Pancreas (tissue), 10 donors: ENCODE results near the gene FMOD. TPM values are rescaled to one million over a fixed set of nuclear protein-coding genes. Genes with fewer than 3 reads are reported as not detected.

ENCODE experiments used
- ATAC-seq, 4 donors: fragments of 200-7000 bp; cut with Tn5 transposase; one replicate each; pipeline versions ENCODE4 v1.8.0 to v1.9.1; 2020; ENCODE audit warnings: mild to moderate bottlenecking in 4 of 4, moderate library complexity in 4 of 4
- DNase-seq, 6 donors: peaks; one replicate each; pipeline ENCODE4 v3.0.0-alpha.2; 2020
- FAIRE-seq: peaks from 2 replicates; lab custom pipeline; 2012; peaks lifted over from hg19 to GRCh38; lab: Jason Lieb, UNC
- H3K27ac ChIP-seq, 4 donors: fragments of 200-600 bp; sonication (generic); 1 replicate in 3 of 4; 2 replicates in 1 of 4; pipeline versions ENCODE4 v1.5.0 to v1.8.0; 2020
- H3K27me3 ChIP-seq, 4 donors: fragments of 200-600 bp; one replicate each; pipeline ENCODE4 v1.8.0; 2021
- H3K36me3 ChIP-seq, 3 donors: fragments of 200-600 bp; sonication (generic) in 1 of 3; one replicate each; pipeline versions ENCODE4 v1.5.0 to v1.8.0; 2020 to 2021
- H3K4me1 ChIP-seq, 3 donors: fragments of 200-600 bp; one replicate each; pipeline ENCODE4 v1.8.0; 2021
- H3K4me3 ChIP-seq, 4 donors: fragments of 200-600 bp; sonication (generic) in 2 of 4; one replicate each; pipeline versions ENCODE4 v1.5.0 to v1.8.0; 2020 to 2021
- H3K9me3 ChIP-seq, 4 donors: fragments of 200-600 bp; one replicate each; pipeline ENCODE4 v1.8.0; 2021
- CTCF ChIP-seq, 4 donors: fragments of 200-600 bp; sonication (generic) in 3 of 4; IDR thresholded peaks; one replicate each; pipeline versions ENCODE4 v1.5.0 to v1.8.0; 2021; ENCODE audit warnings: antibody characterized with exemption in 4 of 4
- WGBS, 2 donors: extraction: QIAGEN DNeasy Blood & Tissue Kit; methylation state at CpG; one replicate each; pipeline ENCODE4 v1.1.7; 2013; 5-methylcytosine and 5-hydroxymethylcytosine counted together
- intact Hi-C, 3 donors: fragments of 100-400 bp; cut with DNase I; formaldehyde crosslinking; loops; one replicate each; pipeline versions ENCODE4 v1.11.1 to v1.14.2; 2022
- polyA plus RNA-seq, 2 donors: library from polyadenylated mRNA; stranded (reverse); fragments of 200-250 nt; gene quantifications; one replicate each; pipeline ENCODE4 v1.2.3, GENCODE V29; 2013
- total RNA-seq, 6 donors: library from RNA; stranded (reverse); fragmentation: NEBNext Ultra II Directional in 4 of 6; extraction: Animal tissue kit (Norgen Biotek cat#: 25700) in 4 of 6; gene quantifications; one replicate each; pipeline versions ENCODE4 v1.2.1 to v1.2.4, GENCODE V29; 2021 to 2023
- donor health status: healthy with polysubstance abuse.
- donor health status: DM: no; HTN: no; CAD: no; lungs with moderate emphysema.
- donor health status: DM: no; HTN: no; CAD: no.
- donor health status: control.
- donor health status: control.
- donor health status: Bipolar disorder and iron deficiency.
- donor health status: DM: yes; HTN: yes; CAD: no.
- donor health status: DM: no; HTN: no; CAD: no.
- donor health status: DM: no; HTN: no; CAD: no.
- donor health status: DM: yes; HTN: yes; CAD: no.

The FMOD gene
- total and polyA plus RNA-seq, 8 donors: 3.8 to 14.6 (median 8.3) TPM

DNA sequence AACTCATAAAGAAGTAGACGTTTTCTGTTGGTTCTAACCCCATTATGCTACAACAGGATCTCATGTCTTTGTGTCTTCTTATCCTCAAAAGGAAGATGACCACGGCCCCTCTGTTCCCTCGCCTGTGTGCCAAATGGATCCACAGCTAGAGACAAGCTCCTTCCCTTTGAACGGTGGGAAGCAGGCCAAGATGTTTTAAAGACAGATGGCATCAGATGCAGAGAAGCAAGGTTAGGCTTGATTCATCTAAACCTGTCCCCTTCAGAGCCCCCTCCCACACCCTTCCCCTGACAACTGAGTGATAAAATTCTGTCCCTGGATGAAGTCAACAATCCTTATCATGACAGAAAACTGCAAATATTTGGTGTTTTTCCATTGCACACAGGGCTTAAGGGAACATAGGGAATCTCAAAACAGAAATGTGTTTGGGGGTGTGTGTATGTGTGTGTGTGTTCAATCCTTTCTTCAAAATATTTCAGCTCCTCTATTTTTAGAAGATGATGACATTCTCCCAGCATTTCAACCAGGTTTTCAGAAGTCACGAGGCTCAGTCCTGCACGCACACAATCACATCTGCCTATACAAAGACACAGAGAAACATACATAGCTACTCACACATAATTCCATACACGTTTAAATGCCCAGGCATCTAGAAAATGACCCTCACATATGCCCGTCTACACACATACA, 27.8 kb upstream of the FMOD start:
- 57 to 65% methylated on average over 8 of the region's 8 CpGs for WGBS, 2 donors
- no peak for FAIRE-seq
- no peaks in the 10 kb centered on the region for H3K36me3 ChIP-seq
- no peaks in the 10 kb centered on the region for H3K27me3 ChIP-seq
- H3K27ac ChIP-seq: no peak overlapping the region
- H3K4me1 ChIP-seq: no peaks in the 10 kb centered on the region
- no peak overlapping the region for H3K4me3 ChIP-seq
- no peak for TF ChIP-seq CTCF (IDR thresholded peaks at IDR 0.05)
- no peaks in the 10 kb centered on the region for H3K9me3 ChIP-seq
- intact Hi-C loops: no loop called here
- ATAC-seq: no peak
- DNase-seq: no peak

DNA sequence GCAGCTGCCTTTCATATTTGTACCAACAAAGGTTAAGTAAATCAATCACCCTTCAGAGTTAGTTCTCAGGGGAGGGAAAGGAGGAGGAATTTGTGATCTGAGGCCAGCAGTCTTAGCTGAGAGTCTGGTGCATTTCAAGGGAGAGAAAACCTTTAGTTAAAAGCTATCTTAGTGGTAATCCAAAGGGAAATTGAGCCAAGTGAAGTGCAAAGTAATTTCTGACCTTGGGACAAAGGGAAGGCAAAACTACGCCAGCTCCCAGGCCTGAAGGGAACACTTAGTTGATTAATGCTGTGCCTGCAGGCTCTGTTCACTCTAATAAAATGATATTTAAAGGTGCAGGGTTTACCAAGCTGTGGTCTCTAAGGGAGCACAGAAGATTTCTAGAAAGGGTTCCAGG, 23.1 kb upstream of the FMOD start:
- no peak overlapping the region for H3K4me3 ChIP-seq

DNA sequence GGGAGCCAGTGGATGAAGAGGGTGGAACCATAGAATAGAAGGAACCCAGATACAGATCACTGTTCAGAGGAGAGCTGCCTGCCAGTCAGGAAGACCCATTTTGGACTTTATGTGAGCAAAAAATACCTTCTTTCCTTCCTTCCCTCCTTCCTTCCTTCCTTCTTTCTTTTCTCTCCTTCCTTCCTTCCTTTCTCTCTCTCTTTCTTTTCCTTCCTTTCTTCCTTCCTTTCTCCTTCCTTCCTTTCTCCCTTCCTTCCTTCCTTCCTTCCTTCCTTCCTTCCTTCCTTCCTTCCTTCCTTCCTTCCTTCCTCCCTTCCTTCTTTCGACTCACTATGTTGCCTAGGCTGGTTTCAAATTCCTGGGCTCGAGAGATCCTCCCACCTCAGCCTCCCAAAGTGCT, 22.1 kb upstream of the FMOD start:
- no peaks in the 10 kb centered on the region for H3K36me3 ChIP-seq
- intact Hi-C loops: no loop called here
- FAIRE-seq (no peak), DNase-seq (no peak), ATAC-seq (no peak)
- no peaks in the 10 kb centered on the region for H3K4me1 ChIP-seq
- no peak for TF ChIP-seq CTCF (IDR thresholded peaks at IDR 0.05)
- no peaks in the 10 kb centered on the region for H3K9me3 ChIP-seq
- 86 to 97% methylated on average over 2 of the region's 2 CpGs for WGBS, 2 donors
- no peaks in the 10 kb centered on the region for H3K27me3 ChIP-seq
- no peak overlapping the region for H3K27ac ChIP-seq
- H3K4me3 ChIP-seq: no peak overlapping the region

More for the DNA sequence above, 23.1 kb upstream of the FMOD start:
- FAIRE-seq (no peak), ATAC-seq (peak in 1 of 4 donors; percentile 36), DNase-seq (no peak)
- Histone ChIP-seq H3K27ac (no peak overlapping the region), H3K4me1 (no peaks in the 10 kb centered on the region), H3K9me3 (no peaks in the 10 kb centered on the region), H3K36me3 (no peaks in the 10 kb centered on the region), H3K27me3 (no peaks in the 10 kb centered on the region)
- TF ChIP-seq CTCF (IDR thresholded peaks at IDR 0.05): no peak
- 31 to 36% methylated on average over 1 of the region's 1 CpG for WGBS, 2 donors
- intact Hi-C loops: no loop called here

DNA sequence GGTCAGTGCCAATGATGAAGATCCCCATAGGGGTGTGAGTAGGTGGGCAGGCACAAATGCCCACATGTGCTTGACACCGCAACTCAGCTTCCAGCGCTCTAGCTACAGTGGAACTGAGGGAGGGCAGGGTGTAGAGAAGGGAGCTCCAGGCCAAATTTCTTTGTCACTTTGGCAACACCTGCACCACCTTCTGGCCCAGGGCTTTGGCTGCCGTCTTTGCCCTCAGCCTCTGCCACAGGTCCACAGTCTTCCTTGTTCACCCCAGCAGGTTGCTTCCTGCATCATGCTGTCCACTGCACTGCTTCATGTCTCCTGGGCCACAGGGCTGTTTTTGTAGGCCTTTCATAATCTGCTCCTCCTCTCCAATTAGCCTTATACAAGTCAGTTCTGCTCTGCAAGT, 20.4 kb upstream of the FMOD start:
- Histone ChIP-seq H3K4me3 (no peak overlapping the region), H3K27ac (no peak overlapping the region), H3K4me1 (no peaks in the 10 kb centered on the region), H3K27me3 (no peaks in the 10 kb centered on the region), H3K36me3 (no peaks in the 10 kb centered on the region), H3K9me3 (no peaks in the 10 kb centered on the region)
- FAIRE-seq (no peak), ATAC-seq (no peak), DNase-seq (no peak)
- intact Hi-C loops: no loop called here
- WGBS, 2 donors: 89 to 97% methylated on average over 3 of the region's 3 CpGs
- no peak for TF ChIP-seq CTCF (IDR thresholded peaks at IDR 0.05)

GRCh38 chr1:203369666-203370065, 18.7 kb upstream of the FMOD start:
- no peaks in the 10 kb centered on the region for H3K36me3 ChIP-seq
- intact Hi-C loops: no loop called here
- ATAC-seq (no peak), FAIRE-seq (no peak), DNase-seq (no peak)
- H3K4me1 ChIP-seq: no peaks in the 10 kb centered on the region
- no peak overlapping the region for H3K27ac ChIP-seq
- no peak for TF ChIP-seq CTCF (IDR thresholded peaks at IDR 0.05)
- no peaks in the 10 kb centered on the region for H3K9me3 ChIP-seq
- WGBS, 2 donors: 86 to 93% methylated on average over 4 of the region's 4 CpGs
- H3K4me3 ChIP-seq: no peak overlapping the region
- H3K27me3 ChIP-seq: no peaks in the 10 kb centered on the region
